HG03342 (cell line): ENCODE data around the gene KRTAP4-3.
"Not testable (repeated sequence)": the region's sequence is repeated elsewhere in the genome, so short reads cannot be mapped to it uniquely, and the experiment has no call there.

Experiments
- ATAC-seq: cut with Tn5 transposase; IDR thresholded peaks from one replicate; pipeline ENCODE4 v1.9.1; 2021; ENCODE audit warnings: mild to moderate bottlenecking, moderate library complexity; ENCODE audit not compliant: unreplicated experiment

KRTAP4-3 gene

DNA sequence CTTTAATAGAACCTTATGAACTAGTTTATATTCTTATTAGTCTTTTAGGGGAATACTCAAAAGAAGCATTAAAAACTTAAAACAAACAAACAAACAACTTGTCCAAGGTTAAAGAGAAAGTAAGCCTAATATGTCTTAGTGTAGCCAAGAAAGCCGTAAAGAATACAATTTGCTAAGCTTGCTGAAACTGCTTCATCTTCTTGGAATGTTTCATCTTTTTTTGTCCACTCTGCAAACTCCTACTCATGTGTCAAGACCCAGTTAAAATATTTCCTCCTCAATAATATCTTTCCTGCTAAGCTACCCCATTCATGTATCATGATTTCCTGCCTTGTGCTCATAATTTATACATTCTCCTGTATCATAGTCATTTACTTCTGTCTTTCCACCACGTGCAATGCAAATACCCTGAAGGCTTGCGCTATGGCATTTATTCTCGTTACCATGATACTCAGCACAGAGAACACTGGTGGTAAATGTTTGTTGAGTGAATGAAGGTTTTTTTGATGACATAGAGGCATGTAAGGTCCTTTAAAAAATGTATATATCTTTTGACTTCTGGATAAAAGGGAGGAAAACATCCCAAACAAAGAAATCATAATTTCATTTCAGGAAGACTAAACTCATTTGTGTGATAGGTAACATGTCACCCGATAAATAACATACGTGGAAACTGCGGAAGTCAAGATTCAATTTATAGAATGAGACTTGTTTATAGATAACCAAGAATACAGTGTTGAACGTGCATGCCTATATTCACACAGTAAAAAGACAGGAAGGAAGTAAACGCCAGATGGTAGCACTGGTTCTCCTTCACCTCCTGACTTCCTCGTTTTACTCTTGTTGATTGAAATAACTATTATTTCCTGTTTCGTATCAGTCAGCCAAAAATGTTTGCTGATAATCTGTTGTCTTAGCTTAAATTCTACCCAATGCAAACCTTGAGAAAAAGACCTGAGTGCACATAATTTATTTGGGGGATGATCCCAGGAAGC is 48.0 kb downstream of the KRTAP4-3 start:
- ATAC-seq = not testable (repeated sequence)

- no peak for ATAC-seq
Observed at GRCh38 chr17:41118721-41119120, 49.3 kb downstream of the KRTAP4-3 start.

DNA sequence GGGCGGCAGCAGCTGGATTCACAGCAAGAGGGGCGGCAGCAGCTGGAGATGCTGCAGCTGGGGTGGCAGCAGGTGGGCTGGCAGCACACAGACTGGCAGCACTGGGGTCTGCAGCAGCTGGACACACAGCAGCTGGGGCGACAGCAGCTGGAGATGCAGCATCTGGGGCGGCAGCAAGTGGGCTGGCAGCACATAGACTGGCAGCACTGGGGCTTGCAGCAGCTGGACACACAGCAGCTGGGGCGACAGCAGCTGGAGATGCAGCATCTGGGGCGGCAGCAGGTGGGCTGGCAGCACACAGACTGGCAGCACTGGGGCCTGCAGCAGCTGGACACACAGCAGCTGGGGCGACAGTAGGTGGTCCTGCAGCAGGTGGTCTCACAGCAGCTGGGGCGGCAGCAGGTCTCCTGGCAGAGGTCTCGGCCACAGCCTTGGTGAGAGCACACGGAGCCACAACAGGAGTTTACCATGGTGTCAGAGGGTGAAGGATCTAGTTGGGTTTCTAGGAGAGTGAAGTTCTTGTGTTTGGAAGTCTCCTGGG is 50.1 kb downstream of the KRTAP4-3 start, which contains the start of gene KRTAP4-11:
KRTAP4-11 (minus strand) TSS at position 528 of the 541 bp plus-strand sequence; CDS start at position 470, 58 bp downstream.
- not testable (repeated sequence) for ATAC-seq
